ENCODE results near the gene C11orf97.

DNA sequence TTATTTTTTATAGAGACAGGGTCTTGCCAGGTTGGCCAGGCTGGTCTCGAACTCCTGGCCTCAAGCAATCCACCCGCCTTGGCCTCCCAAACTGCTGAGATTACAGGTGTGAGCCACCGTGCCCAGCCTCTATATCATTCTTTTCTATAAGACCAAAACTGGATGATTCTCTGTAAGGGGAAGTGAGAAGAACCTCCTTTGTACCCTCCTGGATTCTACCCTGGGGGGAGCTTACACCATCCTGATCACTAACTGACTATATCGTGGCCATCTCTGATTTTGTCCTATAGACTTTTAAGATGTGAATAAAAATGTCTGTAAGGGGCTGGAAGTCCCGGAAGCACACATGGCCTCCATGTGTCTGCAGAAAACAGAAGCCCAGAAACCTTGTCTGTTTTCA, 64.0 kb downstream of the C11orf97 start:
- TF ChIP-seq, protein P1, sequence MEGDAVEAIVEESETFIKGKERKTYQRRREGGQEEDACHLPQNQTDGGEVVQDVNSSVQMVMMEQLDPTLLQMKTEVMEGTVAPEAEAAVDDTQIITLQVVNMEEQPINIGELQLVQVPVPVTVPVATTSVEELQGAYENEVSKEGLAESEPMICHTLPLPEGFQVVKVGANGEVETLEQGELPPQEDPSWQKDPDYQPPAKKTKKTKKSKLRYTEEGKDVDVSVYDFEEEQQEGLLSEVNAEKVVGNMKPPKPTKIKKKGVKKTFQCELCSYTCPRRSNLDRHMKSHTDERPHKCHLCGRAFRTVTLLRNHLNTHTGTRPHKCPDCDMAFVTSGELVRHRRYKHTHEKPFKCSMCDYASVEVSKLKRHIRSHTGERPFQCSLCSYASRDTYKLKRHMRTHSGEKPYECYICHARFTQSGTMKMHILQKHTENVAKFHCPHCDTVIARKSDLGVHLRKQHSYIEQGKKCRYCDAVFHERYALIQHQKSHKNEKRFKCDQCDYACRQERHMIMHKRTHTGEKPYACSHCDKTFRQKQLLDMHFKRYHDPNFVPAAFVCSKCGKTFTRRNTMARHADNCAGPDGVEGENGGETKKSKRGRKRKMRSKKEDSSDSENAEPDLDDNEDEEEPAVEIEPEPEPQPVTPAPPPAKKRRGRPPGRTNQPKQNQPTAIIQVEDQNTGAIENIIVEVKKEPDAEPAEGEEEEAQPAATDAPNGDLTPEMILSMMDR (IDR thresholded peaks at IDR 0.05; ENCODE audit: poor library complexity) = no peak
- no peak for TF ChIP-seq EZH2phosphoT487 (IDR thresholded peaks at IDR 0.05; ENCODE audit: low read depth, severe bottlenecking, unreplicated experiment)
